Fibroblast of villous mesenchyme (primary cell): ENCODE results near the gene ZNF613. TPM values are rescaled to one million over a fixed set of nuclear protein-coding genes. Genes with fewer than 3 reads are reported as not detected.
"Not testable (repeated sequence)": the region's sequence is repeated elsewhere in the genome, so short reads cannot be mapped to it uniquely, and the experiment has no call there.

Source experiments
- DNase-seq: peaks from one replicate; pipeline ENCODE4 v3.0.0-alpha.2; 2010; ENCODE audit warnings: low read depth
- H3K4me3 ChIP-seq: 2 replicates; pipeline ENCODE4 v1.5.1; 2011; ENCODE audit warnings: low read depth, mild to moderate bottlenecking, low read length
- total RNA-seq: library from RNA; depleted of rRNA; stranded (reverse); fragments of >200 nt; gene quantifications from 2 replicates; pipeline ENCODE4 v1.2.3, GENCODE V29; 2012
- TF ChIP-seq, protein P1 (sequence below): IDR thresholded peaks from 2 replicates; pipeline ENCODE4 v1.5.1; 2012; ENCODE audit warnings: low read depth, mild to moderate bottlenecking, low read length; ENCODE audit not compliant: insufficient read depth

The ZNF613 gene
- total RNA-seq, 1 donor = 10.8 TPM

DNA sequence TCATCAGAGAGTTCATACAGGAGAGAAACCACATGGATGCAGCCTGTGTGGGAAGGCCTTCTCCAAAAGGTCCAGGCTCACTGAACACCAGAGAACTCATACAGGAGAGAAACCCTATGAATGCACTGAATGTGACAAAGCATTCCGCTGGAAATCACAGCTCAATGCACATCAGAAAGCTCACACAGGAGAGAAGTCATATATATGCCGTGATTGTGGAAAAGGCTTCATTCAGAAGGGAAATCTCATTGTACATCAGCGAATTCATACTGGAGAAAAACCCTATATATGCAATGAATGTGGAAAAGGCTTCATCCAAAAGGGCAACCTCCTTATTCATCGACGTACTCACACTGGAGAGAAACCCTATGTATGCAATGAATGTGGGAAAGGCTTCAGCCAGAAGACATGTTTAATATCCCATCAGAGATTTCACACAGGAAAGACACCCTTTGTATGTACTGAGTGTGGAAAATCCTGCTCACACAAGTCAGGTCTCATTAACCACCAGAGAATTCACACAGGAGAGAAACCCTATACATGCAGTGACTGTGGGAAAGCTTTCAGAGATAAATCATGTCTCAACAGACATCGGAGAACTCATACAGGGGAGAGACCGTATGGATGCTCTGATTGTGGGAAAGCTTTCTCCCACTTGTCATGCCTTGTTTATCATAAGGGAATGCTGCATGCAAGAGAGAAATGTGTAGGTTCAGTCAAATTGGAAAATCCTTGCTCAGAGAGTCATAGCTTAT lies 17.7 kb downstream of the ZNF613 start:
- DNase-seq = no peak
- TF ChIP-seq, protein P1, sequence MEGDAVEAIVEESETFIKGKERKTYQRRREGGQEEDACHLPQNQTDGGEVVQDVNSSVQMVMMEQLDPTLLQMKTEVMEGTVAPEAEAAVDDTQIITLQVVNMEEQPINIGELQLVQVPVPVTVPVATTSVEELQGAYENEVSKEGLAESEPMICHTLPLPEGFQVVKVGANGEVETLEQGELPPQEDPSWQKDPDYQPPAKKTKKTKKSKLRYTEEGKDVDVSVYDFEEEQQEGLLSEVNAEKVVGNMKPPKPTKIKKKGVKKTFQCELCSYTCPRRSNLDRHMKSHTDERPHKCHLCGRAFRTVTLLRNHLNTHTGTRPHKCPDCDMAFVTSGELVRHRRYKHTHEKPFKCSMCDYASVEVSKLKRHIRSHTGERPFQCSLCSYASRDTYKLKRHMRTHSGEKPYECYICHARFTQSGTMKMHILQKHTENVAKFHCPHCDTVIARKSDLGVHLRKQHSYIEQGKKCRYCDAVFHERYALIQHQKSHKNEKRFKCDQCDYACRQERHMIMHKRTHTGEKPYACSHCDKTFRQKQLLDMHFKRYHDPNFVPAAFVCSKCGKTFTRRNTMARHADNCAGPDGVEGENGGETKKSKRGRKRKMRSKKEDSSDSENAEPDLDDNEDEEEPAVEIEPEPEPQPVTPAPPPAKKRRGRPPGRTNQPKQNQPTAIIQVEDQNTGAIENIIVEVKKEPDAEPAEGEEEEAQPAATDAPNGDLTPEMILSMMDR = no peak
- H3K4me3 ChIP-seq = no peak overlapping the region

DNA sequence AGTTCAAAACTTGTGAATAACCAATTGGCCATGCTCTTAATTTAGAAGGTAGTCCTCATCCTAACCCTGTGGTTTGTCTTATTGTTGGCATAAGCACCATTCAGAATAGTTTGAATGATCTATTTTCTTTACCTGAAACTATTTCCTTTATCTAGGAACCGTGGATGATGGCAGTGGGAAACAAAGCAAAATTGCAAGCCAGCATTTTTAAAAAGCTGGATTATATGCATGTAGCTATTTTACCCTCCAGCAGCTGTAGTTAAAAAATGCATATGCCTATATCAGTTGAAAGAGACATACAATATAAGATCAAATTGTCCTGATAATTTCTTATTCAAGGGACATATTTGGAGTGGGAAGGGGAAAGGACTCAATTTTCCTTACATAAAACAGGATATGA lies 19.3 kb downstream of the ZNF613 start:
- no peak overlapping the region for H3K4me3 ChIP-seq
- TF ChIP-seq, protein P1 = no peak
- no peak for DNase-seq

DNA sequence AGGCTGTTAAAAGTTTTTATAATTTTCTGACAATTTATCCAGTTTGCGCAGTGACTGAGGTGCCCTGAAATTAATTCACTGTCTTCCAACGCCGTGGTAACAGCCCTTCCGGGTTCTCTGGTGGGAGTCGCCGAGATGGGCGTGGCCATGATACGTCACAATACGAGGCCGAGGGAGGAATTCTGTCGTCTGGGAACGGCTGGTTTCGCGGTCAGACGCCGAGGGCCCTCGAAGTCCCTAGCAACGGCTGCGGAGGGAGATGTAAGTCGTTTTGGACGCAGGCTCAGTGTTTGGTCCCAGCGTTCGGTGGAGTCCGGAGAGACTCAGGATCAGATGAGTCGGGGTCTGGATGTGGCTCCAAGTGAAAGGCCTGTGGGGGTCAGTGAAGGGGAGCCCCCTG lies 21.7 kb downstream of the ZNF613 start:
- TF ChIP-seq, protein P1 = no peak
- H3K4me3 ChIP-seq = peak overlapping the region; percentile 49
- peak; percentile 52 for DNase-seq

DNA sequence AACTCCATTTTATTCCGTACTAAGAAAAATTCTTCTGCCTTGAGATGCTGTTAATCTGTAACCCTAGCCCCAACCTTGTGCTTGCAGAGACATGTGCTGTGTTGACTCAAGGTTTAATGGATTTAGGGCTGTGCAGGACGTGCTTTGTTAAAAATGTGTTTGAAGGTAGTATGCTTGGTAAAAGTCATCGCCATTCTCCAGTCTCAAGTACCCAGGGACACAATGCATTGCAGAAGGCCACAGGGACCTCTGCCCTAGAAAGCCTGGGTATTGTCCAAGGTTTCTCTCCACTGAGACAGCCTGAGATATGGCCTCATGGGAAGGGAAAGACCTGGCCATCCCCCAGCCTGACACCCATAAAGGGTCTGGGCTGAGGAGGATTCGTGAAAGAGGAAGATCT lies 30.6 kb downstream of the ZNF613 start:
- not testable (repeated sequence) for H3K4me3 ChIP-seq, DNase-seq

DNA sequence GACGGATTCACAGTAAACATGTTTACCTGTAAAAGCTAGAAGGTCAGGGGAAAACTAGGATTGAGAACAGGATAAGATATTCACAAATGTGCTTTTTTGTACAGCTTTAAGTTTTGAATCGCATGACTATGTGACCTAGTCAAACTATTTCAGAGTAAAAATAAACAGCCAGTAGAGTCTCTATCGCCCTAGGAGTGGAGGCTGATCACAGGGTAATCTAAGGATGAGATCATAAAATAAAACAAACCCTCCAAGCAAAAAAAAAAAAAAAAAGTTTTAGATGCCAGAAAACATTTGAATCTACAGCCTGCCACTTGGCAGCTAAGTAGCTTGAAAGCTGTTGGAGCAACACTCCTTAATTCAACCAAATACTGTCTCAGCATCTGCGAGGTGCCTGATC lies 32.5 kb downstream of the ZNF613 start:
- TF ChIP-seq, protein P1 = no peak
- H3K4me3 ChIP-seq = no peak overlapping the region
- DNase-seq = peak; percentile 42

DNA sequence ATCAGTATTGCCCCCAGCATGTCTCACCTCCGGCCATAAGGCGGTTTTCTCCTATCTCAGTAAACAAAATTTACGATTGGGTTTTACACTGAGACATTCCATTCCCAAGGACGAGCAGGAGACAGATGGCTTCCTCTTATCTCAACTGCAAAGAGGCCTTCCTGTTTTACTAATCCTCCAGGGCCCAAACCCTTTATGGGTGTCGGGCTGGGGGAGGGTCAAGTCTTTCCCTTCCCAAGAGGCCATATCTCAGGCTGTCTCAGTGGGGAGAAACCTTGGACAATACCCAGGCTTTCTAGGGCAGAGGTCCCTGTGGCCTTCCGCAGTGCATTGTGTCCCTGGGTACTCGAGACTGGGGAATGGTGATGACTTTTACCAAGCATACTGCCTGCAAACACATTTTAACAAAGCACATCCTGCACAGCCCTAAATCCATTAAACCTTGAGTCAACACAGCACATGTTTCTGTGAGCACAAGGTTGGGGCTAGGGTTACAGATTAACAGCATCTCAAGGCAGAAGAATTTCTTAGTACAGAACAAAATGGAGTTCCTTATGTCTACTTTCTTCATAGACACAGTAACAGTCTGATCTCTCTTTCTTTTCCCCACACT lies 33.5 kb downstream of the ZNF613 start:
- H3K4me3 ChIP-seq = not testable (repeated sequence)
- peak; percentile 91 for DNase-seq

DNA sequence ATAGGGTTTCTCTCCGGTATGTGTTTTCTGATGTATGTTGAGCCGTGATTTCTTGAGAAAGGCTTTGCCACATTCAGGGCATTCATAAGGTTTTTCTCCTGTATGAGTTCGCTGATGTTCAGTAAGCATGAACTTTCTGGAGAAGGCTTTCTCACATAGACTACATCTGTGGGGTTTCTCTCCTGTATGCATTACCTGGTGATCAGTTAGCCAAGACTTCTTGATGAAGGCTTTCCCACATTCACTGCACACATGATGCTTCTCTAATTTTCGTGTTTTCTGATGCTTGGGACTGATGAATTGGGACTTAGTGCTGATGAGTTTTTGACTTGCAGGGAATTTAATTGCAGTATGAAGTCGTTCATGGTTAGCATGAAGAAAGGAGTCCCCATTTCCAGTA lies 38.3 kb downstream of the ZNF613 start:
- no peak for DNase-seq
- H3K4me3 ChIP-seq = no peak overlapping the region
- TF ChIP-seq, protein P1 = no peak

DNA sequence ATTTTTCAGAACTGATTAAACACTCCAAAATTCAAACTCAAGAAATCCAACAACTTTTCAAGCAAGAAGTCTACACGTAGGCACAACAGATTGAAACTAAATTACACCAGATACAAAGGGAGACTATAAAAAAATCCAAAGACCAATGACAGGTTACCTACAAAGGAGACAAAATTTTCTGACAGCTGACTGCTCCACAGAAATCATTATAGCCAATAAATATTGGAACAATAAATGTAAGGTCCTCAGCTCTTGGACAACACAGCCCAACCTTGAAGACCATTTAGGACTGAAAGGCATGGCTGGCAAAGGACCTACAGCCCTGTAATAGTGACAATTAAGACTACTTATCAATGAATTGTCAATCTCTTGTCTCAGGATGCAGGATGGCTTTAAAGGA lies 43.4 kb downstream of the ZNF613 start:
- H3K4me3 ChIP-seq = no peak overlapping the region
- TF ChIP-seq, protein P1 = no peak
- DNase-seq = no peak
